ENCODE results near the gene PNKP. TPM values are rescaled to one million over a fixed set of nuclear protein-coding genes. Genes with fewer than 3 reads are reported as not detected.
A peak's percentile ranks its signal among the peaks of the same experiment; 100 is the strongest.
"Not testable (repeated sequence)": the region's sequence is repeated elsewhere in the genome, so short reads cannot be mapped to it uniquely, and the experiment has no call there.

Gene PNKP
- total RNA-seq, 1 donor, result 77.6 TPM

GRCh38 chr19:49829721-49830120 is 37.7 kb downstream of the PNKP start:
- no peak for DNase-seq (ENCODE audit: low read depth in 2 of 3, low spot score in 2 of 3)

DNA sequence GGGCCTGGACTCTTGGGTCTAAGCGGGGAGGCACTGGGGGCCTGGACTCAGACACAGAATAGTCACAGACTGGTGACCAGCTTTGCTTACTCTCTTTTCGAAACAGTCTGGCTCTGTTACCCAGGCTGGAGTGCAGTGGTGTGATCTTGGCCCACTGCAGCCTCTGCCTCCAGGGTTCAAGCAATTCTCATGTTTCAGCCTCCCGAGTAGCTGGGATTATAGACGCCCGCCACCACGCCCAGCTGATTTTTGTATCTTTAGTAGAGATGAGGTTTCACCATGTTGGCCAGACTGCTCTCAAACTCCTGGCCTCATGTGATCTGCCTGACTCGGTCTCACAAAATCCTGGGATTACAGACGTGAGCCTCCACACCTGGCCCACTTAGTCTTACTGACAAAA is 38.2 kb downstream of the PNKP start:
- DNase-seq (ENCODE audit: low read depth in 2 of 3, low spot score in 2 of 3), result no peak

DNA sequence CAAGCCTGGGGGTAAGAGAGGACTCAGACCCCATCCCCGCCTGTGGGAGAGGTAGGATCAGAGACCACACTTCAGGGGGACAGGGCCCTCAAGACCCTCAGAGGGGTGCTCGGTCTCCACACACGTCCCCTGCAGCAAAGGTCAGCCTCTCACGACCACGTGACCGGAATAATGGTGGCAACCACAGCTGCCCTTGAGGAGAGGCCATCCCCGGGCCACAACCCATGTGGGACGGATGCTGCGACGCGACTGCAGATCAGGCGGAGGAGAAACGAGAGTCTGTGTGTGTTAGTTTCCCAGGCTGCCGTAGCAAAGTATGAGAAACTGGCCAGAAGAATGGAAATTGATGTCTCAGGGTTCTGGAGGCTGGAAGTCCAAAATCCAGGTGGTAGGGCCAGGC is 40.3 kb downstream of the PNKP start:
- no peak for DNase-seq (ENCODE audit: low read depth in 2 of 3, low spot score in 2 of 3)

DNA sequence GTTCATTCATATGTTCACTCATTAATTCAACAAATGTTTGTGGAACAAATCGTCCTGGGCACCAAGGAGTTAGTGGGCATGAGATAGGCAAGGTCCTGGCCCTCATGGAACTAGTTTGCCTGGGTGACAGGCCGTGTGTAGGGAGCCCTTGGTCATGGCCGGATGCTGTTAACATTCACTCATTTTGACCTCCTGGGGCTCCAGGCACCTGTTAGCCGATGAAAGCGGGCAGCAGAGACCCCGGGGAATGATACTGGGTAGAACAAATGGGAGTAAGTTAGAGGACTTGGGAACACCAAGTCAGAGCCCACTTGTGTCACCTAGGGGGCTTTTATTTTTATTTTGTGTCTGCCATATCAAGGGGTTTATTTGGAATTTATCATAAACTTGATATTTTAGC is 42.7 kb downstream of the PNKP start:
- DNase-seq (ENCODE audit: low read depth in 2 of 3, low spot score in 2 of 3), result no peak

DNA sequence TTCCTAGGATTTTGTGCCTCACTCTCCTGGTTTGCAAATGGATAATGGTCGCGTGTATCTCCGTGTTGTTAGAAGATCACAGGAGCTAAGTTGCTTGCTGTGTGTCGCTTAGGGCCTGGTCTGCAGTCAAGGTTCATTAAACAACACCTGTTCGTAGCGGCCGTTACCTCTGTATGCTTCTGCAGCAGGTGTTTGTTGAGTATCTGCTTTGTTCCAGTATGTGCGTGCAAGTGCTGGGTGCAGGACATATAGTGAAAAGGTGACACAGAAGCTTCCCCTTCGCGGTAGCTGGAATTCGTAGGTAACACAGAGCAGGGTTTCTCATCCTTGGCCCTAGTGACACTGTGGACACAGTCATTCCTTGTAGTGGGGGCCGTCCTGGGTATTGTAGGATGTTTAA is 43.9 kb downstream of the PNKP start:
- DNase-seq (ENCODE audit: low read depth in 2 of 3, low spot score in 2 of 3), result no peak

GRCh38 chr19:49820125-49820524 is 47.3 kb downstream of the PNKP start:
- DNase-seq (ENCODE audit: low read depth in 2 of 3, low spot score in 2 of 3), result no peak

DNA sequence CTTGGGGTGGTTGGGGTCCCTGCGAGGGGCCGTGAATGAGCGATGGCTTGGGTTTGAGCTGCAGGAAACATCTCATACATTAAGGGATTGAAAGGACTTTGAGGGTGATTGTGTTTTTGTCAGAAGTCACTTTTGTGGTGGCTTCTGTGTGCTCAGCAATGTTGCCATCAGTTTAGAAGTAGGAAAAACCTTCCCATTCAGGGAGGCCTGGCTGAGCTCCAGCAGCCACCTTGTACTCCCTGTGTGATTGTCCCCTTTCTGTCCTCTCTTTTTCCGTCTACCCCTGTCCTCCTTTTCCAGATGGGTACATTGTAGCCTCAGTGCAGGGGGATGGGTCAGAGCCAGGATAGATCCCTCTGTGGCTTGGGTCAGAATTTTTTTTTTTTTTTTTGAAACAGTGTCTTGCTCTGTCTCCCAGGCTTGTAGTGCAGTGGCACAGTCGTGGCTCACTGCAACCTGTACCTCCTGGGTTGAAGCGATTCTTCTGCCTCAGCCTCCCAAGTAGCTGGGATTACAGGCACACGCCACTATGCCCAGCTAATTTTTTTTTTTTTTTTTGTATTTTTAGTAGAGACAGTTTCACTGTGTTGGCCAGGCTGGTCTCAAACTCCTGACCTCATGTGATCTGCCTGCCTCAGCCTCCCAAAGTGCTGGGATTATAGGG is 47.8 kb downstream of the PNKP start:
- DNase-seq (ENCODE audit: low read depth in 2 of 3, low spot score in 2 of 3), result not testable (repeated sequence)

DNA sequence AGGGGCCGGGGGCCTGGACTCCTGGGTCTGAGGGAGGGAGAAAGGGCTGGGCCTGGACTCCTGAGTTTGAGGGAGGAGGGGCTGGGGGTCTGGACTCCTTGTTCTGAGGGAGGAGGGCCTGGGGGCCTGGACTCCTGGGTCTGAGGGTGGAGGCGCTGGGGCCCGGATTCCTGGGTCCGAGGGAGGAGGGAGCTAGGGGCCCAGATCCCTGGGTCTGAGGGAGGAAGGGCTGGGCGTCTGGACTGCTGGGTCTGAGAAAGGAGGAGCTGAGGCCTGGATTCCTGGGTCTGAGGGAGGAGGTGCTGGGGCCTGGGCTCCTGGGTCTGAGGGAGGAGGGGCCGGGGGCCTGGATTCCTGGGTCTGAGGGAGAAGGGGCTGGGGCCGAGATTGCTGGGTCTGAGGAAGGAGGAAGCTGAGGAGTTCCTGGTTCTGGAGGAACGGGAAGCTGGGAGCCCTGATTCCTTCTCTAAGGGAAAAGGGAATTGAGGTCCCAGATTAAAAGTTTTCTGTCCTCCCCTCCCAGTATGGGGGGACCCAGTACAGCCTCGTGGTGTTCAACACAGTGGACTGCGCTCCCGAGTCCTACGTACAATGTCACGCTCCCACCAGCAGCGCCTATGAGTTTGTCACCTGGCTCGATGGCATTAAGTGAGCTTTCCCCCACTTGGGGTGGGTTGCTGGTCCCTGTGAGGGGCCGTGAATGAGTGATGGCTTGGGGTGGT is 48.6 kb downstream of the PNKP start:
- DNase-seq (ENCODE audit: low read depth in 2 of 3, low spot score in 2 of 3), result no peak

DNA sequence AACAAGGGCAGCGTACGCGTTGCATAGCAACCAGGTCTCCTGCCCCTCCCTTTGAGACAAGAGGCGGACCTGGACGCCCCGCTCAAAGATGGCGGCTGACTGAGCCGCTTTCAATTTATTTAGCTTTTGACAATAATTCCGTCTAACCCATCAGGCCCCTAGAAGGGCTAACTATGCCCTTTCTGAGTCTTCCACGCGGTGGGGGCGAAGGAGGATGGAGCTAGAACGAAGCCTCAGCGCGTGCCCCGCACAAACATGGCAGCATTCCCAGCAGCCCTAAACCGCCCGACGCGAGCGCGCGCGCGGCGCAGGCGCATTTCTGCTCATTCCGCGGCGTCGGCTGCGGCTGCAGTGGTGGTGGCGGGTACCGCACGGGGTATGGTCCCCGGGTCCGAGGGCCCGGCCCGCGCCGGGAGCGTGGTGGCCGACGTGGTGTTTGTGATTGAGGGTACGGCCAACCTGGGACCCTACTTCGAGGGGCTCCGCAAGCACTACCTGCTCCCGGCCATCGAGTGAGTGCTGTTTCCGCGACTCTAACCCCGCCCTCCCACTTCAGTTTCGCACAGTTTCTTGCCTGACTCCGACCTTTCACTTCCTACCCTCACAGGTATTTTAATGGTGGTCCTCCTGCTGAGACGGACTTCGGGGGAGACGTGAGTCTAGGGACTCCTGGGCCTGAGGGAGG is 49.3 kb downstream of the PNKP start, which contains the start of gene MED25:
Gene MED25 (plus strand): TSS at position 326 of the 685 bp plus-strand sequence. CDS start 53 bp downstream, at position 379.
- peak; percentile 88 to 96 (median 91) for DNase-seq (ENCODE audit: low read depth in 2 of 3, low spot score in 2 of 3)

DNA sequence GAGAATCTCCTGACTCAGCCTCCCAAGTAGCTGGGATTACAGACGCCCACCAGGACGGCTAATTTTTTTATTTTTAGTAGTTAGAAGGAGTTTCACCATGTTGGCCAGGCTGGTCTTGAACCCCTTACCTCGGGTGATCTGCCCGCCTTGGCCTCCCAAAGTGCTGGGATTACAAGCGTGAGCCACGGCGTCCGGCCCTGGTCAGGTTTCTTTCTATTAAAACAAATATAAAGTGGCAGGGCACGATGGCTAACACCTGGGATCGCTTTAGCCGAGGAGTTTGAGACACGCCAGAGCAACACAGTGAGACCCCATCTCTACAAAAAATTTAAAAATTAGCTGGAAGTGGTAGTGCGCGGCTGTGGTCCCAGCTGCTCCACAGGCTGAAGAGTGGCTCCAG is 50.8 kb downstream of the PNKP start:
- DNase-seq (ENCODE audit: low read depth in 2 of 3, low spot score in 2 of 3), result no peak

DNA sequence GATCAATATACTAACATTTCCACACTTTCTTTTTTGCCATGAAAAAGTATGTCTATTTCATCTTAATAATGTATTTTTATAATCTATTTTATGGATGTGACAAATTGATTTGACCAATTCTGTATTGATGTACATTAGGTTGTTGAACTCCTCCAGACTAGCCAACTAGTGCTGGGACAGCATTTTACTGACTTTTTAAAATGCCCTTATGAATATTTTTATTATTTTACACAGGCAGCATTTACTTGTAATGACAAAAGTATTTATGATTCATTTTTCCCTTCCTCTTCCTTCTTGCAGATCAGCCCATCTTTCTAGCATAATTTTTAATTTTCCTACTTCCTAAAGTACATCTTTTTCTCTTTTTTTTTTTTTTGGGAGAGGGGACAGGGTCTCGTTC is 53.4 kb downstream of the PNKP start:
- no peak for DNase-seq (ENCODE audit: low read depth in 2 of 3, low spot score in 2 of 3)

- DNase-seq (ENCODE audit: low read depth in 2 of 3, low spot score in 2 of 3), result peak; percentile 84 to 99 (median 98)
Observed at GRCh38 chr19:49812997-49813861, 54.1 kb downstream of the PNKP start, which contains the start of gene FUZ. FUZ (minus strand) TSS chr19:49813292; CDS start chr19:49813106, 186 bp downstream.

DNA sequence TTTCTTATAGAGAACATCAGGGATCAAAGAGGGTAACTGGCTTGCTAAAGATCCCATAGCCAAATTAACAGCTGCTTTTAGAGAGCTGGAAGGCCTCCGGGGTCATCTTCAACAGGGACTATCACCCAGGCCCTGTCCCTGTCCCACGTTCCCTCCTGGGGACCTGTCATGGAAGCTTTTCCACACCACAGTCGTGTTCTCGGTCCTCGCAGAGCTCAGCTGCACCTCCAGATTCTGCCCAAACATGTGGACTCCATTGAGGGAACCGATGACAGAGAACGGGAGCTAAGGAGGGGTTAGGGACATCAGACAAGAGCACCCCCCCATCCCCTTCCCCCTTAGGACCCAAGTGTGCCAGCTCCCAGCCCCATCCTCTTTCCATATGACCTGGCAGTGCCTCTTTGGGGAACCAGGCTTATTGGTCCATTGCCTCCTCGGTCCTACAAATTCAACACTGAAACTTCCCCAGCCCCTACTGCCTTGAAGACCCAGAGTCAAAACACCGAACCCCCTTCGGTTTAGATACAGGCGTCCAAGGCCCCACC is 54.9 kb downstream of the PNKP start:
- DNase-seq (ENCODE audit: low read depth in 2 of 3, low spot score in 2 of 3), result no peak

DNA sequence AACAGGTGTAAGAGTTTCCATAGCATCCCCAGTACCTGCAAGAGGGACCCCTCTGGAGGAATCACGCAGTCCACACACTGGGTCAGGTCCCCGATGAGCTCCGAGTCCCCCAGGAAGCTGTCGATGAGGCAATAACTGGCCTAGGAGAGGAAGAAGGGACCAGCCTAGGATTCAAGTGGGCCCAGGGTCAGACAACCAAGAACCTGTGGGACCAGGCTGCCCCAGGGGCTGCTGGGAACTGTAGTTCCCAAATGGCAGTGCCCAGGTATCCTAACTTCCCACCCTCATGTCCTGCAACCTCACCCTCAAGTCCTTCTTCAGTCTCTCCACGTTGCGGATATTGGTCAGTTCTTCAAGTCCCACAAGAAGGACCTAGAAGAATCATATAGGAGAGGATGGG is 56.0 kb downstream of the PNKP start:
- DNase-seq (ENCODE audit: low read depth in 2 of 3, low spot score in 2 of 3), result no peak

Small RNA genes lying within 50 kb of the gene (small RNA-seq; reads per million reads assigned to genes)
- 0.41 reads per million for gene MIR4749

Other genes starting within 250 kb of the PNKP start
- 7.5 TPM for gene RRAS, start 227.4 kb downstream of the PNKP start, total RNA-seq
- gene SCAF1, start 225.4 kb downstream of the PNKP start, total RNA-seq, result 18.6 TPM
- gene IRF3, start 201.7 kb downstream of the PNKP start, total RNA-seq, result 86.7 TPM
- 8.1 TPM for gene BCL2L12, start 201.6 kb downstream of the PNKP start, total RNA-seq
- 455 TPM for gene PRMT1, start 190.3 kb downstream of the PNKP start, total RNA-seq
- gene ADM5, start 178.0 kb downstream of the PNKP start, total RNA-seq, result 1.9 TPM
- gene CPT1C, start 176.5 kb downstream of the PNKP start, total RNA-seq, result 0.54 TPM
- 1.1 TPM for gene TSKS, start 104.3 kb downstream of the PNKP start, total RNA-seq
- 67.9 TPM for gene AP2A1, start 100.6 kb downstream of the PNKP start, total RNA-seq
- gene FUZ, start 54.3 kb downstream of the PNKP start, total RNA-seq, result 40.1 TPM
- gene MED25, start 49.3 kb downstream of the PNKP start, total RNA-seq, result 50.9 TPM
- gene PTOV1, start 16.4 kb downstream of the PNKP start, total RNA-seq, result 109 TPM
- gene AKT1S1, start 9.8 kb upstream of the PNKP start, total RNA-seq, result 10.0 TPM
- gene TBC1D17, start 10.1 kb upstream of the PNKP start, total RNA-seq, result 7.8 TPM
- gene IL4I1, start 29.3 kb upstream of the PNKP start, total RNA-seq, result 0.81 TPM
- gene ATF5, start 61.6 kb upstream of the PNKP start, total RNA-seq, result 8.1 TPM
- 70.3 TPM for gene NUP62, start 61.9 kb upstream of the PNKP start, total RNA-seq
- under 0.01 TPM for gene SIGLEC11, start 93.6 kb upstream of the PNKP start, total RNA-seq
- 50.4 TPM for gene VRK3, start 157.8 kb upstream of the PNKP start, total RNA-seq
- 8.6 TPM for gene ZNF473, start 158.4 kb upstream of the PNKP start, total RNA-seq

All from hematopoietic multipotent progenitor cell (in vitro differentiated cells).